Measurements from ENCODE around the gene PPAT. TPM values are rescaled to one million over a fixed set of nuclear protein-coding genes. Genes with fewer than 3 reads are reported as not detected.

Gene PPAT
- total RNA-seq, 1 donor from 2014 or later = 4.7 TPM

- DNase-seq = no peak
Observed at GRCh38 chr4:56409511-56410090, 25.8 kb downstream of the PPAT start.

GRCh38 chr4:56408978-56409377, 26.4 kb downstream of the PPAT start:
- no peaks in the 10 kb centered on the region for H3K9me3 ChIP-seq
- intact Hi-C loops (cut with DNase I) = no loop called here
- no peak overlapping the region for H3K27ac ChIP-seq
- TF ChIP-seq CTCF (IDR thresholded peaks at IDR 0.05) = no peak
- no peaks in the 10 kb centered on the region for H3K36me3 ChIP-seq
- no peak for DNase-seq
- H3K27me3 ChIP-seq (ENCODE audit: low read depth) = no peaks in the 10 kb centered on the region
- no peak for ATAC-seq
- peaks cover 5% of the 10 kb centered on the region for H3K4me1 ChIP-seq
- H3K4me3 ChIP-seq = no peak overlapping the region

More at GRCh38 chr4:56409511-56410090, 25.8 kb downstream of the PPAT start:
- intact Hi-C loops (cut with DNase I) = no loop called here
- no peaks in the 10 kb centered on the region for H3K27me3 ChIP-seq (ENCODE audit: low read depth)
- ATAC-seq = no peak
- no peak overlapping the region for H3K4me3 ChIP-seq
- H3K36me3 ChIP-seq = no peaks in the 10 kb centered on the region
- no peaks in the 10 kb centered on the region for H3K9me3 ChIP-seq
- peak overlapping the region; percentile 42 for H3K27ac ChIP-seq
- H3K4me1 ChIP-seq = peaks cover 5% of the 10 kb centered on the region
- TF ChIP-seq CTCF (IDR thresholded peaks at IDR 0.05) = no peak

GRCh38 chr4:56406151-56406550, 29.3 kb downstream of the PPAT start:
- Histone ChIP-seq H3K4me1 (peaks cover 5% of the 10 kb centered on the region), H3K36me3 (no peaks in the 10 kb centered on the region), H3K27me3 (ENCODE audit: low read depth) (no peaks in the 10 kb centered on the region), H3K27ac (no peak overlapping the region), H3K9me3 (no peaks in the 10 kb centered on the region), H3K4me3 (no peak overlapping the region)
- intact Hi-C loops (cut with DNase I) = no loop called here
- ATAC-seq = no peak
- TF ChIP-seq CTCF (IDR thresholded peaks at IDR 0.05) = no peak
- DNase-seq = no peak

GRCh38 chr4:56405016-56405415, 30.4 kb downstream of the PPAT start:
- intact Hi-C loops (cut with DNase I) = no loop called here
- Histone ChIP-seq H3K4me3 (no peak overlapping the region), H3K36me3 (peaks cover 10% of the 10 kb centered on the region), H3K4me1 (peaks cover 4% of the 10 kb centered on the region), H3K27ac (no peak overlapping the region), H3K27me3 (ENCODE audit: low read depth) (no peaks in the 10 kb centered on the region), H3K9me3 (no peaks in the 10 kb centered on the region)
- DNase-seq (no peak), ATAC-seq (no peak)
- no peak for TF ChIP-seq CTCF (IDR thresholded peaks at IDR 0.05)

GRCh38 chr4:56400560-56400959, 34.9 kb downstream of the PPAT start:
- no peak for TF ChIP-seq CTCF (IDR thresholded peaks at IDR 0.05)
- peaks cover 15% of the 10 kb centered on the region for H3K36me3 ChIP-seq
- intact Hi-C loops (cut with DNase I) = no loop called here
- H3K4me3 ChIP-seq = no peak overlapping the region
- H3K27ac ChIP-seq = no peak overlapping the region
- H3K27me3 ChIP-seq (ENCODE audit: low read depth) = no peaks in the 10 kb centered on the region
- H3K9me3 ChIP-seq = no peaks in the 10 kb centered on the region
- no peaks in the 10 kb centered on the region for H3K4me1 ChIP-seq
- no peak for DNase-seq
- no peak for ATAC-seq
